LHCN-M2 (cell line): ENCODE measurements around the gene ELK3. TPM values are rescaled to one million over a fixed set of nuclear protein-coding genes. Genes with fewer than 3 reads are reported as not detected.

Experiments
- DNase-seq: peaks from one replicate; pipeline ENCODE4 v3.0.0-alpha.2; 2012; ENCODE audit warnings: low read depth
- polyA plus RNA-seq: library from polyadenylated mRNA; unstranded; fragments of >200 nt; gene quantifications from one replicate; pipeline ENCODE4 v1.2.1, GENCODE V29; 2012; ENCODE audit warnings: missing spikeins
- total RNA-seq: library from RNA; depleted of rRNA; stranded (reverse); fragments of >200 nt; gene quantifications from 2 replicates; pipeline ENCODE4 v1.2.3, GENCODE V29; 2014; rRNA removed

The ELK3 gene
- total RNA-seq, result 90.2 and 105 TPM in 2 replicates
- polyA plus RNA-seq, result 30.2 TPM

DNA sequence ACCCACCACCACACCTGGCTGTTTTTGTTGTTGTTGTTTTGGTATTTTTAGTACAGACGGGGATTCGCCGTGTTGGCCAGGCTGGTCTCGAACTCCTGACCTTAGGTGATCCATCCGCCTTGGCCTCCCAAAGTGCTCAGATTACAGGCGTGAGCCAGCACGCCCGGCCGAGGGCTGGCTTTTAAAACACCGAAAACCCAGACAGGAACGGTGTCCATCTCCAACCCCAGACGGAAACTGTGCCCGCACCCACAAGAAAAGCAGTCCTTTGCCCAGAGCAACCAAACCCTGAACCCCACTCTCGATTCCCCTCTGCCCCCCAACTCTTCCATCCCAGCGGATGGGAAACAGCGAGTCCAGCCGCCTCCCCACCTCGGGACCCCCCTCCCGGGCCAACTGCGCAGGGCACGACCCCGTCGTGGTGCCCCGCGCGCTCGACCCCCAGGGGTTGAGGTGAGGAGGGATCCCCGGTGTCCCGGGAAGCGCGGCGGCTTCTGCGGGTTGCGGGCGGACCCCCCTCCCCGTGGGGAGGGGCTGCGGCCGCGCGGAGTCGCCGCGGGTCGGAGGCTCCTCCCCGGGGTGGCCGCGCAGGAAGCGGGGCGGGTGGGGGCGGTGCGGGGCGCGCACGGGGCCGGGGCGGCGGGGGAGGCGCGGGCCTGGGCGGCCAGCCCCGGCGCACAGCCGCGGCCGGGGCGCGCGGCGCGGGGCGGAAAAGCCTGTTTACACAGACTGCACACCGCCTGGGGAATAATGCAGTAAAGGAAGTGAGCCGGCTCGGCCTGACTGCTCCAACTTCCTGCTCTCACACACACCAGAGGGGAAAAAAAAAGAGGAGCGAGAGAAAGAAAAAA is at the start of gene ELK3:
ELK3 (plus strand) TSS at position 651 of the 851 bp plus-strand sequence.
- peak; percentile 71 for DNase-seq

- DNase-seq, result no peak
These were observed 47.4 kb upstream of the ELK3 start for GRCh38 chr12:96146747-96147146.

DNA sequence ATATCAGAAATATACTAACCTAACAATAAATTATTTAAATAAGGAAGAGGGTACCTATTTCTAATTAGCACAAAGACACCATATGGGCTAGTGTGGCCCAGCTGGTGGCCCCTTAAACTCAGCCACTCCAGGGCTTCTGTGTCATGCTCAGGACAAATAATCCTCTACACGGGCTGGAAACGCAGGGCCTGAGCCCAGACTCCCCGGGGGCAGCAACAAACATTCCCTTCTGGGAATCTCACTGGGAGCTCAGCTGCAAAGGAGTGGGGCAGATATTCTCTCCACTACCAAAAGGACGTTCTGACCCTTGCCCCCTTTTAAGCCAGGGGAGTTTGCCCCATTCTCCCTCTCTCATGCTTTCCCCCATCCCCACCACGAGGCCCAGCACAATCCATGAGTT is 43.7 kb upstream of the ELK3 start:
- no peak for DNase-seq

- DNase-seq, result no peak
These were observed 42.0 kb upstream of the ELK3 start for GRCh38 chr12:96152164-96152563.

GRCh38 chr12:96153131-96153725 is 40.9 kb upstream of the ELK3 start:
- DNase-seq, result no peak

- DNase-seq, result no peak
These were observed 39.0 kb upstream of the ELK3 start for GRCh38 chr12:96155181-96155580.

- no peak for DNase-seq
These were observed 38.4 kb upstream of the ELK3 start for GRCh38 chr12:96155781-96156180.

GRCh38 chr12:96156211-96156610 is 38.0 kb upstream of the ELK3 start:
- no peak for DNase-seq

GRCh38 chr12:96157427-96157826 is 36.7 kb upstream of the ELK3 start:
- DNase-seq, result no peak

GRCh38 chr12:96164951-96165811 is 29.0 kb upstream of the ELK3 start:
- DNase-seq, result no peak

DNA sequence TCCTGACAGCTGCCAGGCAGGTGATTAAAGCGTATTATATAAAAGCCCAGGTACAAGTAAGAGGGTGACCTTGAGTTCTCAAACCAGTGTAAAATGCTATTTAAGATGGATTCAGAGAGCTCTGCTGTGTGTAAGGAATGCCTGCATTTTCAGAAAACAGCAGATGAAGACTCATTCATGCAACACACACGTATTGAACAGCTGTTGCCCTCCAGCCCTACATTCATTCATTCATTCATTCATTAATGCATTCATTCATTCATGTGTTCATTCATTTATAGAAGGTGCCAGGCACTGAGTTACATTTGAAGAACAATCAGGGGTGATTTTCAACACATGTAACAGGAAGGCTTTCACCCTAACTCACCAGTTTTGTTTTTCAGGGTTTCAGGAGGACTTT is 27.4 kb upstream of the ELK3 start:
- DNase-seq, result no peak

DNA sequence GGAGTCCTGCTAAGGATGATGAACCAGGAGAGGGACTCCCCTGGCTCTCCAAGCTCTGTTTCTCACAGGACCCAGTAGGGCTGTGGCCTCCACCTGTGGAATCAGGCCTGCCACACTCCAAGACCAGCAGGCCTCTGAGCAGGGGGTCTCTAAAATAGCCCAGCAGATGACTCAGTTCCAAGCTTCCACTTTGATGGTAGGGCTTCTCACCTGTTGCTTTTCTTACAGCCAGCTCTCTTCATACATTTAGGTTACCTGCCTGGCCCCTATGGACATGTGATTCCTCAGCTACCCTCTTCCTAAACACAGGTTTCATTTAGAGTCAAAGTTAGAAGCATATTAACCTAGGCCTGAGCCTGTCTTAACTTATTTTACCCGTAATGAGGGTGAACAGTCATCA is 26.7 kb upstream of the ELK3 start:
- no peak for DNase-seq

DNA sequence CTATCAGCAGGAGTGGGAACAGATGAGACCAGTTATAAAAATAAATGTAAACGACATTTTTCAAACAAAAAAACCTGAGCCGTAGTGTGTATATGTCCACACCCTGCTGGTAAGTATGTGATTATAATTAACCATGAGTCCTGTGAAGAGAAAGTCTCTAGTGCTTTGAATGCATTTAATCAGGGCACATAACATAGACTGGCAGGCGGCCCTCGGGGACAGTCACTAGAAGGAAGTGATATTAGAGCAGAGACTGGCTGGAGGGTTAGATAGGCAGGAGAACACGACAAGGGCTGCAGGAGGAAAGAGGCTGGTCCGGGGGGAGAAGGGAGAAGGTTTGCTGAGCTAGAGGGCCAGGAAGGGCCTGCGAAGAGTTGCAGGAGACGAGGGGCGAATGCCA is 23.8 kb upstream of the ELK3 start:
- DNase-seq, result no peak

DNA sequence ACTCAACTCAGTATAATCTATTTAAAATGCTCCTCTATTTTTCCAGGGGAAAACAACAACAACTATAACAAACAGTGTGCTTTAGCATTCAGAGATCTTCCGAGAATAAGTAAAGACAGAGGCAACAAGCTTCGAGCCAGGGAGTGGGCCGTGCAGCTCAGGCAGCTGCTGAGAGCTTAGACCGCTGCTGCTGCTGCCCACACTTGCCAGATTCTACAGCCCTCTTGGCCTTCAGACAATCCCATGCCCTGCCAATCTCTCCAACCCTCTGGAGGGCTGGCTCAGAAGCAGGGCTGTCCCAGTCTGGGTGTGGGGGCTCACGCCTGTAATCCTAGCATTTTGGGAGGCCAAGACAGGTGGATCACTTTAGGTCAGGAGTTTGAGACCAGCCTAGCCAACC is 23.4 kb upstream of the ELK3 start:
- DNase-seq, result no peak

GRCh38 chr12:96171905-96172304 is 22.3 kb upstream of the ELK3 start:
- no peak for DNase-seq

- no peak for DNase-seq
These were observed 21.2 kb upstream of the ELK3 start for GRCh38 chr12:96172981-96173380.

DNA sequence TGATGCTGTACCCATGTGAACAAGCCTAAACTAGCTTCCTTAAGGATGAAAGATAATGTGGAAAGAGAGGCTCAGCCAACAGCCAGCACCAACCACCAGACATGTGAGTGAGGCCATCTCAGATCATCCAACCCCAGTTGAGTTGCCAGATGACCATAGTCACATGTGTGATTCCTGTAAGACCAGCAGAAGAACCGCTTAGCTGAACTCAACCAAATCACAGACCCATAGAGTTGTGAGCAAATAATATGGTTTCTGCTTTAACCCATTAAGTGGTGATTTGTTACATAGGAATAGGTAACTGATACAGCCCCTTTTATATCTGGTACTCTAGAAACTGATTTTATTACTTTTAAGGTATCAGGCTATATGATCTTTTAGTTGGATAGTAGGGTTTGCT is 17.6 kb upstream of the ELK3 start:
- DNase-seq, result no peak

DNA sequence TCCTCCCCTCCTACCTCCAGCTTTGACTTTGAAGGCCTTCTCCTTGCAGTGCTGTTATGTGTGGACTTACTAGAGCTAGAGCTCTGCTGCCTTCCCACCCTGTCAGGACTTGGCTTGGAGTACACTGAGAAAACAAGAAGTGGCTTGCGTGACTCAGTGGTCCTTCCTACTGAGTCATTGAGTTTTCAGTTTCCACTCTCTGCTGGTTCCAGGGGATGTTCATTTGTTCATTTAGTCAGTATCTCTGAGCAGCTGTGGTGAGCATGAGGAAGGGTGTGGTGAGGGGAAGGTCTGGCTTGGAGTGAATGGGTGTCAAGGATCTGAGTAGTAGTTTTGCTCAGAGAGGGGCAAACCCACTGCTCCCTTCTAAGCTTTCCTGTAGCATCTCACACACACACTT is 17.2 kb upstream of the ELK3 start:
- peak; percentile 88 for DNase-seq

GRCh38 chr12:96183734-96184370 is 10.3 kb upstream of the ELK3 start:
- peak; percentile 11 for DNase-seq

DNA sequence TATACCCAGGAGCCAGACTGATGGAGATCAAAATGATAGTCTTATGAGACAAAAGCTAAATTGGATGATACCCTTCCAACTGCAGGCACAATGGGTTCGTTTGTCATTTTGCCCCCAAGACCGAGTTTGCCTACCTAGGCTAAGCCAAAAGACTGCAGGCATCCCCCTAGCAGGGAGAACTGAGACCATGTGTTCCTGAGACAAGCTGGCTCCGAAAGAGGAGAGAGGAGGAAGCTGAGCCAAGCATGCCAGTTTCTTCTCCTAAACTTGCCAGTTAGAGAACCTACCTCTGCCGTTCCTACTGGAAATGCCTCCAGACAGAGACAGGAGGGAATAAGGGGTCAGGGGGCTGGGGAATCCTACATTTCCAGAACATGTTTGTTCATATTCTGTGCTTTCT is 8.3 kb upstream of the ELK3 start:
- DNase-seq, result no peak

GRCh38 chr12:96186607-96187301 is 7.4 kb upstream of the ELK3 start:
- no peak for DNase-seq
